ENCODE data around the gene C10orf143.

The C10orf143 gene

DNA sequence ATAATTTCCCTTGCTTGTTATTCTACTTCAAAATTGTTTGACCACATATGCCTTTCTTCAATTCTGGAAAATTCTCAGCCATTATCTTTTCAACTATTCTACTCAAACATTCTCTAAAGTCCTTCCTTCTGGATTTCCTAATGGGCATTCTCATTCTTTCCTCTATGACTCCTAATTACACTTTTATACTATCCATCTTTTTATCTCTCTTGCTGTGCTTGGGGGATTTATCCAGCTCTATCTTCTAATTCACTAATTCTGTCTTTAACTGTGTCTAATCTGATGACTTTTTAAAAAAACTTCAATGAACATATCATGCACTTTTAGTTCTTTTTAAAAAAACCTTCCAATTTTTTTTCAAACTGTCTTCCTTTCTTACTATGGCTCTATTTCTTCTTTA is 38.4 kb downstream of the C10orf143 start:
- H3K4me3 ChIP-seq (ENCODE audit: low read depth, low read length) = no peak overlapping the region
- in situ Hi-C loops (cut with HindIII; ENCODE audit: low sequenced_read_pairs) = no loop called here
- DNase-seq (ENCODE audit: low read depth) = no peak
- no peak for TF ChIP-seq CTCF (IDR thresholded peaks at IDR 0.05; ENCODE audit: low read depth, low read length, missing control alignments)

DNA sequence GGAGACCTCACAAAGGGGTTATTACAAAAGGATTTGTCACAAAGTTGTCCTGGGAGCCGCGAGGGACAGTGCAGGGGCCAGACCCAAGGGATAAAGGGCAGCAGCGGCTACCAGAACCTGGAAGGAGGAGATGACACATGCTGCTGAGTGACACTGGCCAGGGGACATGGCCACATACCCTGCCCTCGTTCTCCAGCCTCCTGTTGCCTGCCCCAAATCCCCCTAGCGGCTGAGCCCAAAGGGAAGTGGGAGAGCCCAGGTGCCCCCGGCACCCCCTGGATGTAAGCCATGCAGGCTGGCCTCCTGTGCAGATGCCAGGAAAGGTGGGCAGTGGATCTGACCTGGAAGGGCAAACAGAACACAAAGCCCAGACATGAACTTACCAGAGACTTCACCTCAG is 42.7 kb downstream of the C10orf143 start:
- no peak for DNase-seq (ENCODE audit: low read depth)
- no peak for TF ChIP-seq CTCF (IDR thresholded peaks at IDR 0.05; ENCODE audit: low read depth, low read length, missing control alignments)
- in situ Hi-C loops (cut with HindIII; ENCODE audit: low sequenced_read_pairs) = no loop called here
- H3K4me3 ChIP-seq (ENCODE audit: low read depth, low read length) = no peak overlapping the region

DNA sequence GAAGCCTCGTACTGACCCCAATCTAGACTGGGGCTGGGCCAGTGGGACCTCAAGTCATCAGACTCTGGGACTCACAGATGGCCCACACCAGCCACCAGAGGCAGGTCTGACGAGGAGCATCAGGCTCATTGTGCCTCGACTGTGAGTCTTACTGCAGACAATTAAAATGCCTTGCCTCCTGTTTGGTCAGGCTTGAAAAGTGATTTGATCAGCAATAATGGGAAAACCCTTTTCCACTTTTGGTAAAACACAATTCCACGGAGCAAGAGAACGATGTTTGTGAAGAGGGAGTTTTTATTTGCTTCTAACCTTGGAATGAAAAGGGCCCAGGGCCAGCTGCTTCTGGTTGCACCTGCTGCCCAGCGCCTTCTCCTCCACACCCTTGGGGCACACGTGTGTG is 43.9 kb downstream of the C10orf143 start:
- TF ChIP-seq CTCF (IDR thresholded peaks at IDR 0.05; ENCODE audit: low read depth, low read length, missing control alignments) = no peak
- in situ Hi-C loops (cut with HindIII; ENCODE audit: low sequenced_read_pairs) = no loop called here
- no peak overlapping the region for H3K4me3 ChIP-seq (ENCODE audit: low read depth, low read length)
- no peak for DNase-seq (ENCODE audit: low read depth)

- H3K4me3 ChIP-seq (ENCODE audit: low read depth, low read length) = no peak overlapping the region
- no peak for DNase-seq (ENCODE audit: low read depth)
- in situ Hi-C loops (cut with HindIII; ENCODE audit: low sequenced_read_pairs) = no loop called here
- no peak for TF ChIP-seq CTCF (IDR thresholded peaks at IDR 0.05; ENCODE audit: low read depth, low read length, missing control alignments)
These were observed 45.4 kb downstream of the C10orf143 start for GRCh38 chr10:130065251-130065650.

- DNase-seq (ENCODE audit: low read depth) = no peak
- no peak for TF ChIP-seq CTCF (IDR thresholded peaks at IDR 0.05; ENCODE audit: low read depth, low read length, missing control alignments)
- in situ Hi-C loops (cut with HindIII; ENCODE audit: low sequenced_read_pairs) = no loop called here
- H3K4me3 ChIP-seq (ENCODE audit: low read depth, low read length) = no peak overlapping the region
These were observed 45.8 kb downstream of the C10orf143 start for GRCh38 chr10:130064783-130065182.

GRCh38 chr10:130062976-130063375 is 47.7 kb downstream of the C10orf143 start:
- in situ Hi-C loops (cut with HindIII; ENCODE audit: low sequenced_read_pairs) = no loop called here
- TF ChIP-seq CTCF (IDR thresholded peaks at IDR 0.05; ENCODE audit: low read depth, low read length, missing control alignments) = no peak

GRCh38 chr10:130062201-130062600 is 48.4 kb downstream of the C10orf143 start:
- H3K4me3 ChIP-seq (ENCODE audit: low read depth, low read length) = no peak overlapping the region
- no peak for TF ChIP-seq CTCF (IDR thresholded peaks at IDR 0.05; ENCODE audit: low read depth, low read length, missing control alignments)
- in situ Hi-C loops (cut with HindIII; ENCODE audit: low sequenced_read_pairs) = no loop called here
- no peak for DNase-seq (ENCODE audit: low read depth)

More at GRCh38 chr10:130062976-130063375, 47.7 kb downstream of the C10orf143 start:
- H3K4me3 ChIP-seq (ENCODE audit: low read depth, low read length) = no peak overlapping the region
- DNase-seq (ENCODE audit: low read depth) = no peak

All from astrocyte of the cerebellum (primary cell).